ENCODE results near the gene POPDC3.
A peak's percentile ranks its signal among the peaks of the same experiment; 100 is the strongest.

POPDC3 gene

GRCh38 chr6:105112577-105112976, 67.2 kb downstream of the POPDC3 start:
- peak; percentile 15; the same call in 1 of the 2 replicates for TF ChIP-seq CTCF (IDR thresholded peaks at IDR 0.05; ENCODE audit: low read depth, low read length)
- no peaks in the 10 kb centered on the region for H3K9me3 ChIP-seq
- peaks cover 3% of the 10 kb centered on the region for H3K4me1 ChIP-seq
- peaks cover 10% of the 10 kb centered on the region for H3K36me3 ChIP-seq
- H3K4me3 ChIP-seq (ENCODE audit: low read depth, low read length): no peak overlapping the region
- H3K27me3 ChIP-seq: no peaks in the 10 kb centered on the region
- DNase-seq: no peak

GRCh38 chr6:105111871-105112270, 67.9 kb downstream of the POPDC3 start:
- no peaks in the 10 kb centered on the region for H3K9me3 ChIP-seq
- peaks cover 3% of the 10 kb centered on the region for H3K4me1 ChIP-seq
- no peaks in the 10 kb centered on the region for H3K27me3 ChIP-seq
- H3K4me3 ChIP-seq (ENCODE audit: low read depth, low read length): no peak overlapping the region
- DNase-seq: no peak
- TF ChIP-seq CTCF (IDR thresholded peaks at IDR 0.05; ENCODE audit: low read depth, low read length): no peak
- H3K36me3 ChIP-seq: peaks cover 9% of the 10 kb centered on the region

- H3K27me3 ChIP-seq: no peaks in the 10 kb centered on the region
- peaks cover under 1% of the 10 kb centered on the region for H3K4me1 ChIP-seq
- H3K36me3 ChIP-seq: peaks cover 9% of the 10 kb centered on the region
- DNase-seq: no peak
- no peak overlapping the region for H3K4me3 ChIP-seq (ENCODE audit: low read depth, low read length)
- TF ChIP-seq CTCF (IDR thresholded peaks at IDR 0.05; ENCODE audit: low read depth, low read length): no peak
- H3K9me3 ChIP-seq: no peaks in the 10 kb centered on the region
Measured at GRCh38 chr6:105111105-105111504, 68.7 kb downstream of the POPDC3 start.

GRCh38 chr6:105109955-105110895, 69.6 kb downstream of the POPDC3 start:
- H3K36me3 ChIP-seq: peaks cover 9% of the 10 kb centered on the region
- no peak for TF ChIP-seq CTCF (IDR thresholded peaks at IDR 0.05; ENCODE audit: low read depth, low read length)
- no peak overlapping the region for H3K4me3 ChIP-seq (ENCODE audit: low read depth, low read length)
- no peaks in the 10 kb centered on the region; the same call in none of the 2 replicates for H3K4me1 ChIP-seq
- DNase-seq: no peak
- no peaks in the 10 kb centered on the region for H3K27me3 ChIP-seq
- no peaks in the 10 kb centered on the region for H3K9me3 ChIP-seq

GRCh38 chr6:105108631-105109262, 71.1 kb downstream of the POPDC3 start:
- H3K27me3 ChIP-seq: no peaks in the 10 kb centered on the region
- H3K4me1 ChIP-seq: no peaks in the 10 kb centered on the region; the same call in none of the 2 replicates
- no peak overlapping the region for H3K4me3 ChIP-seq (ENCODE audit: low read depth, low read length)
- peaks cover 4% of the 10 kb centered on the region; the same call in 1 of the 2 replicates for H3K36me3 ChIP-seq
- DNase-seq: no peak
- no peaks in the 10 kb centered on the region for H3K9me3 ChIP-seq
- TF ChIP-seq CTCF (IDR thresholded peaks at IDR 0.05; ENCODE audit: low read depth, low read length): no peak

All from BE2C (cell line).